ENCODE measurements around the gene TSPEAR.

DNA sequence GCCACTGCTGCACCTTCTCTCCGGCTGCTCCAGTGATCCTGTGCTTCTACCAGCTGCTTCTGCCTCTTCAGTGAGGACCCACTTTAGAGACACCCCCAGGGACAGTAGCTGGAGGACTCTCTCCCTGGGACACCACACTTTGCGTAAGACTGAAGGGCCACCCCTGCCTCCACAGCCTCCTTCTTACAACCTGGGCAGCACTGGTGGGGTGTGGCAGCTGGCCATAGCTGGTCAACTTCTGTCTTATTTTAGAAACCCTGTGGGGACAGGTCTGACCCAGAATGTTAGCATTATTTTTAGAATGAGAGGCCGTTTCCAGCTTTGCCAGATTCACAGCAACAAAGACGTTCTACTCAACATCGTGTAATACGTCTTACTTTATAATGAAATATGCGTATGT, 85.6 kb downstream of the TSPEAR start:
- TF ChIP-seq POLR2A (IDR thresholded peaks at IDR 0.05) = no peak
- TF ChIP-seq, protein P1, sequence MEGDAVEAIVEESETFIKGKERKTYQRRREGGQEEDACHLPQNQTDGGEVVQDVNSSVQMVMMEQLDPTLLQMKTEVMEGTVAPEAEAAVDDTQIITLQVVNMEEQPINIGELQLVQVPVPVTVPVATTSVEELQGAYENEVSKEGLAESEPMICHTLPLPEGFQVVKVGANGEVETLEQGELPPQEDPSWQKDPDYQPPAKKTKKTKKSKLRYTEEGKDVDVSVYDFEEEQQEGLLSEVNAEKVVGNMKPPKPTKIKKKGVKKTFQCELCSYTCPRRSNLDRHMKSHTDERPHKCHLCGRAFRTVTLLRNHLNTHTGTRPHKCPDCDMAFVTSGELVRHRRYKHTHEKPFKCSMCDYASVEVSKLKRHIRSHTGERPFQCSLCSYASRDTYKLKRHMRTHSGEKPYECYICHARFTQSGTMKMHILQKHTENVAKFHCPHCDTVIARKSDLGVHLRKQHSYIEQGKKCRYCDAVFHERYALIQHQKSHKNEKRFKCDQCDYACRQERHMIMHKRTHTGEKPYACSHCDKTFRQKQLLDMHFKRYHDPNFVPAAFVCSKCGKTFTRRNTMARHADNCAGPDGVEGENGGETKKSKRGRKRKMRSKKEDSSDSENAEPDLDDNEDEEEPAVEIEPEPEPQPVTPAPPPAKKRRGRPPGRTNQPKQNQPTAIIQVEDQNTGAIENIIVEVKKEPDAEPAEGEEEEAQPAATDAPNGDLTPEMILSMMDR (IDR thresholded peaks at IDR 0.05) = no peak

Measured in testis (tissue), 2 donors.